ENCODE data around the gene UBA1.

DNA sequence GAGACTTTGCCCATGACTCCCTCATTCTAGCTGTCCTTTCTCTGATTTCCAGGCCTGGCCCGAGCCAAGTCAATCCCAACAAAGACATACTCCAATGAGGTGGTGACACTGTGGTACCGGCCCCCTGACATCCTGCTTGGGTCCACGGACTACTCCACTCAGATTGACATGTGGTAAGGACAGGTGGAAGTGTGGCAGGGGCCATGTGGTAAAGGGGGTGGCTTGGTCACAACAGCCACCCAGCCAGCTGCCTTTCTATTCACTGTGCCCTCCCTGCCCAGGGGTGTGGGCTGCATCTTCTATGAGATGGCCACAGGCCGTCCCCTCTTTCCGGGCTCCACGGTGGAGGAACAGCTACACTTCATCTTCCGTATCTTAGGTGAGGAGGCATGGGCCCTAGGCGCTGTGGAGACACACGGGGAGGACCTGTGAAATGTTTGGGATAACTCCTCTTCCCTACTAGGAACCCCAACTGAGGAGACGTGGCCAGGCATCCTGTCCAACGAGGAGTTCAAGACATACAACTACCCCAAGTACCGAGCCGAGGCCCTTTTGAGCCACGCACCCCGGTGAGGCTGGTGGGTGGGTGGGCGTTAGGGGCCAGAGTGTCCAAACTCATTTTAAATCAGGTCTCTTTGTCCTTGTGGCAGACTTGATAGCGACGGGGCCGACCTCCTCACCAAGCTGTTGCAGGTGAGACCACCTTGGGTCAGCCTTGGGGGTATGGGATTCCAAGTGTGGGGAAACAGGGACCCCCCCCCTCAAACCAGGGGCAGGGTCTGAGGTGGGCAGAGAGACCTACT lies 33.1 kb downstream of the UBA1 start:
- TF ChIP-seq, protein P1, sequence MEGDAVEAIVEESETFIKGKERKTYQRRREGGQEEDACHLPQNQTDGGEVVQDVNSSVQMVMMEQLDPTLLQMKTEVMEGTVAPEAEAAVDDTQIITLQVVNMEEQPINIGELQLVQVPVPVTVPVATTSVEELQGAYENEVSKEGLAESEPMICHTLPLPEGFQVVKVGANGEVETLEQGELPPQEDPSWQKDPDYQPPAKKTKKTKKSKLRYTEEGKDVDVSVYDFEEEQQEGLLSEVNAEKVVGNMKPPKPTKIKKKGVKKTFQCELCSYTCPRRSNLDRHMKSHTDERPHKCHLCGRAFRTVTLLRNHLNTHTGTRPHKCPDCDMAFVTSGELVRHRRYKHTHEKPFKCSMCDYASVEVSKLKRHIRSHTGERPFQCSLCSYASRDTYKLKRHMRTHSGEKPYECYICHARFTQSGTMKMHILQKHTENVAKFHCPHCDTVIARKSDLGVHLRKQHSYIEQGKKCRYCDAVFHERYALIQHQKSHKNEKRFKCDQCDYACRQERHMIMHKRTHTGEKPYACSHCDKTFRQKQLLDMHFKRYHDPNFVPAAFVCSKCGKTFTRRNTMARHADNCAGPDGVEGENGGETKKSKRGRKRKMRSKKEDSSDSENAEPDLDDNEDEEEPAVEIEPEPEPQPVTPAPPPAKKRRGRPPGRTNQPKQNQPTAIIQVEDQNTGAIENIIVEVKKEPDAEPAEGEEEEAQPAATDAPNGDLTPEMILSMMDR (IDR thresholded peaks at IDR 0.05; ENCODE audit: borderline replicate concordance, extremely low read depth, low read length, poor library complexity, severe bottlenecking): no peak
- no peak for TF ChIP-seq EZH2 (IDR thresholded peaks at IDR 0.05; ENCODE audit: borderline replicate concordance, low read depth, low read length, severe bottlenecking)

Measured in DND-41 (cell line).